Memory B cell (primary cell): ENCODE results near the gene MTARC2.

Experiments used
- ATAC-seq: fragments of 150-1000 bp; cut with Tn5 transposase; 2 replicates; pipeline ENCODE4 v1.10.0; 2021; ENCODE audit warnings: low read depth, mild to moderate bottlenecking, moderate library complexity
- DNase-seq, 2 donors: peaks; one replicate each; pipeline ENCODE4 v3.0.0; 2022; ENCODE audit warnings: low spot score in 2 of 2
- H3K27ac Mint-ChIP-seq: one replicate; pipeline ENCODE4 v1.8.0; 2022; ENCODE audit warnings: mild to moderate bottlenecking, moderate library complexity, mixed read lengths
- H3K27me3 Mint-ChIP-seq: one replicate; pipeline ENCODE4 v1.8.0; 2022; ENCODE audit warnings: mixed read lengths
- H3K36me3 Mint-ChIP-seq: one replicate; pipeline ENCODE4 v1.8.0; 2022; ENCODE audit warnings: mild to moderate bottlenecking, mixed read lengths
- H3K4me1 Mint-ChIP-seq: one replicate; pipeline ENCODE4 v1.8.0; 2022; ENCODE audit warnings: mixed read lengths
- H3K4me3 Mint-ChIP-seq: one replicate; pipeline ENCODE4 v1.8.0; 2022; ENCODE audit warnings: mild to moderate bottlenecking, moderate library complexity, mixed read lengths
- H3K9me3 Mint-ChIP-seq: one replicate; pipeline ENCODE4 v1.8.0; 2022; ENCODE audit warnings: mixed read lengths

Gene MTARC2

GRCh38 chr1:220742520-220742919, 5.6 kb upstream of the MTARC2 start:
- Mint-ChIP-seq H3K4me1 (peaks cover 3% of the 10 kb centered on the region), H3K27me3 (peaks cover 8% of the 10 kb centered on the region), H3K27ac (no peak overlapping the region), H3K9me3 (no peaks in the 10 kb centered on the region), H3K36me3 (no peaks in the 10 kb centered on the region), H3K4me3 (no peak overlapping the region)
- ATAC-seq, result no peak
- DNase-seq, result no peak

- Mint-ChIP-seq H3K36me3 (no peaks in the 10 kb centered on the region), H3K27me3 (peaks cover 8% of the 10 kb centered on the region), H3K9me3 (no peaks in the 10 kb centered on the region), H3K4me1 (peaks cover 12% of the 10 kb centered on the region), H3K4me3 (no peak overlapping the region), H3K27ac (no peak overlapping the region)
- DNase-seq, result no peak
- ATAC-seq, result no peak
Observed at GRCh38 chr1:220746851-220747250, 1.3 kb upstream of the MTARC2 start.

DNA sequence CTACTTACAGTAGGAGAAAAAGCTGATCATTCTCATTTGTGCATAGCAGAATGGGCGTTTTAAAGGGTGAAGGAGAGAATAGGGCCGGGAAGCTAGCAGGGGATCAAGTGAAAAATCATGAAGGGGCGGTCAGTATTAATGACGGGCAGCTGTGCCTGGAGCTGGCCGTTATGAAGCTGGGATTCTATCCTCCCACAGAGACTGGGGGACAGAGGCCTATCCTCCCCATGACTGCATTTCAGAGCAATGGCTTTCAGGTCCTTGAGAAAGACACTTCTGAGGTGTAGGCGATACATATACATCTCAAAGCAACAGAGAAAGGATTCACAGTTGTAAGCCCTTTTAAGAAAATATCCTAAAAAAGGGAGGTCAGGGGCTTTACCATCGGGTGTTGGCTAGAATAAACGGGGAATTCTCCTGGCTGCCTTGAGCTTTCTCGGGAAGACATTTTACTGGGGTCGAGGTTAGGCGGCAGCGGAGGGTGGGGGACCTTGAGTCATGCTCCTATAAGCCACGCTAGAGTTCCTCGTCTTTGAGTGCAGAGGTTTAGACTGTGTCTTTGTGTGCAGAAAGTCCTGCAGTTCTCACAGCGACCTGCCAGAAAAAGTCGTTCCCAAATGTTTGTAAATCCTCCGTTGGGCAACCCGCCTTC, 559 bp upstream of the MTARC2 start:
- peaks cover 8% of the 10 kb centered on the region for H3K27me3 Mint-ChIP-seq
- H3K27ac Mint-ChIP-seq, result peak overlapping the region; percentile 52

GRCh38 chr1:220748936-220749335, 814 bp downstream of the MTARC2 start:
- Mint-ChIP-seq H3K9me3 (no peaks in the 10 kb centered on the region), H3K4me1 (peaks cover 12% of the 10 kb centered on the region), H3K4me3 (peak overlapping the region; percentile 82), H3K36me3 (no peaks in the 10 kb centered on the region), H3K27me3 (peaks cover 8% of the 10 kb centered on the region), H3K27ac (peak overlapping the region; percentile 52)
- no peak for DNase-seq
- ATAC-seq, result no peak

More for the DNA sequence above, 559 bp upstream of the MTARC2 start:
- peak overlapping the region; percentile 82 for H3K4me3 Mint-ChIP-seq
- H3K36me3 Mint-ChIP-seq, result no peaks in the 10 kb centered on the region
- DNase-seq, result no peak
- H3K9me3 Mint-ChIP-seq, result no peaks in the 10 kb centered on the region
- H3K4me1 Mint-ChIP-seq, result peaks cover 12% of the 10 kb centered on the region
- ATAC-seq, result no peak

DNA sequence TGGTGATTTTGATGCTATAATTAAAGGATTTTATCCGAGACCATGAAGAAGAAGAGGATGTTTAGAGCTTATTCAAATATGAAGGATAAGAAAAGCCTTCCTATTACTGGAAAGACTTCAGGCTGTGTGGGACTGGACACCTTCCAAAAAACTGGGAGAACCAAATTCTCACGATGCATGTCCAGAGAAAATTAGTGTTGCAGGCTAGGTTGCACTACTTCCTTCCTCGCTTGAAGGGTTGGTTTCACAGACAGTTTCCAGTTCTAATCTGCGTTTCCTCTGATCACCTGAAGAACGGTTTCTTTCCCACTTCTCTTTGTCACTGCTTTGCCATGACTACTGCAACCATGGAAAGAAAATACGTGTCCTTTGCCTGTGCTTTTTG, 2.0 kb downstream of the MTARC2 start:
- DNase-seq, result no peak

GRCh38 chr1:220751111-220751510, 3.0 kb downstream of the MTARC2 start:
- Mint-ChIP-seq H3K27ac (no peak overlapping the region), H3K27me3 (peaks cover 7% of the 10 kb centered on the region), H3K9me3 (no peaks in the 10 kb centered on the region), H3K36me3 (peaks cover 5% of the 10 kb centered on the region), H3K4me1 (peaks cover 12% of the 10 kb centered on the region), H3K4me3 (no peak overlapping the region)
- ATAC-seq (no peak), DNase-seq (no peak)

More for the DNA sequence above, 2.0 kb downstream of the MTARC2 start:
- Mint-ChIP-seq H3K36me3 (peaks cover 3% of the 10 kb centered on the region), H3K4me1 (peaks cover 12% of the 10 kb centered on the region), H3K4me3 (peak overlapping the region; percentile 47), H3K9me3 (no peaks in the 10 kb centered on the region), H3K27me3 (peaks cover 9% of the 10 kb centered on the region), H3K27ac (no peak overlapping the region)
- no peak for ATAC-seq

DNA sequence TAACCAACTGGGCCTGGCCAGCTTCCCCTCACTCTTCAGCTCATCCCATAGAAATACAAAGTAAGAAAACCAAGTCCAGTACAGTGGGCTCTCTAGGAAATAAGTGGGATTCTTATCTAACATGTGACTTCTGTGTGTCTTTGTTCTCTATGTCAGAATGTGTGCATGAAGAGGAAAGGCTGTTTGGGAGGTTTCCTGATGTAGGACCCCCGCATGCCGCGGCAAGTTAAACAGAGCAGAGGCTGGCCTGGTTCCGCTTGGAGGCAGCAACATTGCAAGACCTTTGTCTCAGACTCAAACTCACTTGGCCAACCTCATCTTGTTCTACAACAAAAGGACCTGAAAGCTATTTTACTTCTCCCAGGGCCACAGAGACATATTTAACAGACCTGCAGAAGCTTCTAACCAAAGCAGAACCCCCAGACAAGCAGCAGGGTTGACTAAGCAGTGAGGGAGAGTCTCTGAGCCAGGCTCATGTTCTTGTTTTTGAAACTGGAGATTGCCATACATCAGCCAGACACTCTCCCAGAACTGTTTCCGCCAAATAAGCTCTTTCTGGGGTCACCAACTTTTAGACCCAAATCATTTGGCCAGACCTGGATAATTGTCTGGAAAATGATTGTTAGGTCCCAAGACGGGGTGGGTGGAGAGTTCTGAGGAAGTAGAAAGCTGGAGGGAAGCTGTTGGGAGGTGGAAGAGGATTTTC, 6.2 kb downstream of the MTARC2 start:
- DNase-seq (no peak), ATAC-seq (no peak)
- H3K4me3 Mint-ChIP-seq, result no peak overlapping the region
- H3K9me3 Mint-ChIP-seq, result no peaks in the 10 kb centered on the region
- peaks cover 1% of the 10 kb centered on the region for H3K27me3 Mint-ChIP-seq
- H3K36me3 Mint-ChIP-seq, result peaks cover 5% of the 10 kb centered on the region
- H3K27ac Mint-ChIP-seq, result no peak overlapping the region
- peaks cover 3% of the 10 kb centered on the region for H3K4me1 Mint-ChIP-seq

DNA sequence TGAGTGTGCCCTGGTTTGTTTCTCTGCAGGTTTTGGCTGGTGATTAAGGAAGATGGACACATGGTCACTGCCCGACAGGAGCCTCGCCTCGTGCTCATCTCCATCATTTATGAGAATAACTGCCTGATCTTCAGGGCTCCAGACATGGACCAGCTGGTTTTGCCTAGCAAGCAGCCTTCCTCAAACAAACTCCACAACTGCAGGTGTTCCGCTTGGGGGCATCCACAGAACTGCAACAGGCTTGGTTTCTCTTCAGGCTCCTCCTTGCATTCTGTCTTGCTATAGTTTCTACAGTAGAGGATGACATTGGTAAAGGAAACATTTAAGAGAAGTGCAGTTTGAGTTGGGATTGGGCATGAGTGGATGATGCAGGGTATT, 6.8 kb downstream of the MTARC2 start:
- DNase-seq (no peak), ATAC-seq (no peak)
- Mint-ChIP-seq H3K4me1 (peaks cover 3% of the 10 kb centered on the region), H3K27ac (no peak overlapping the region), H3K4me3 (no peak overlapping the region), H3K9me3 (no peaks in the 10 kb centered on the region), H3K36me3 (peaks cover 5% of the 10 kb centered on the region), H3K27me3 (peaks cover 1% of the 10 kb centered on the region)

- H3K4me1 Mint-ChIP-seq, result peaks cover 3% of the 10 kb centered on the region
- H3K4me3 Mint-ChIP-seq, result no peak overlapping the region
- no peaks in the 10 kb centered on the region for H3K9me3 Mint-ChIP-seq
- no peak for DNase-seq
- no peak overlapping the region for H3K27ac Mint-ChIP-seq
- ATAC-seq, result no peak
- H3K36me3 Mint-ChIP-seq, result peaks cover 5% of the 10 kb centered on the region
- H3K27me3 Mint-ChIP-seq, result peaks cover 1% of the 10 kb centered on the region
Observed at GRCh38 chr1:220755309-220755708, 7.2 kb downstream of the MTARC2 start.

GRCh38 chr1:220757441-220757840, 9.3 kb downstream of the MTARC2 start:
- no peaks in the 10 kb centered on the region for H3K9me3 Mint-ChIP-seq
- peaks cover 3% of the 10 kb centered on the region for H3K27me3 Mint-ChIP-seq
- H3K36me3 Mint-ChIP-seq, result peaks cover 9% of the 10 kb centered on the region
- no peak for DNase-seq
- no peaks in the 10 kb centered on the region for H3K4me1 Mint-ChIP-seq
- no peak overlapping the region for H3K27ac Mint-ChIP-seq
- ATAC-seq, result no peak
- no peak overlapping the region for H3K4me3 Mint-ChIP-seq

GRCh38 chr1:220759147-220759546, 11.0 kb downstream of the MTARC2 start:
- DNase-seq, result no peak
- no peak for ATAC-seq
- no peak overlapping the region for H3K4me3 Mint-ChIP-seq
- H3K4me1 Mint-ChIP-seq, result no peaks in the 10 kb centered on the region
- H3K27me3 Mint-ChIP-seq, result peaks cover 3% of the 10 kb centered on the region
- peaks cover 11% of the 10 kb centered on the region for H3K36me3 Mint-ChIP-seq
- H3K27ac Mint-ChIP-seq, result no peak overlapping the region
- H3K9me3 Mint-ChIP-seq, result no peaks in the 10 kb centered on the region

DNA sequence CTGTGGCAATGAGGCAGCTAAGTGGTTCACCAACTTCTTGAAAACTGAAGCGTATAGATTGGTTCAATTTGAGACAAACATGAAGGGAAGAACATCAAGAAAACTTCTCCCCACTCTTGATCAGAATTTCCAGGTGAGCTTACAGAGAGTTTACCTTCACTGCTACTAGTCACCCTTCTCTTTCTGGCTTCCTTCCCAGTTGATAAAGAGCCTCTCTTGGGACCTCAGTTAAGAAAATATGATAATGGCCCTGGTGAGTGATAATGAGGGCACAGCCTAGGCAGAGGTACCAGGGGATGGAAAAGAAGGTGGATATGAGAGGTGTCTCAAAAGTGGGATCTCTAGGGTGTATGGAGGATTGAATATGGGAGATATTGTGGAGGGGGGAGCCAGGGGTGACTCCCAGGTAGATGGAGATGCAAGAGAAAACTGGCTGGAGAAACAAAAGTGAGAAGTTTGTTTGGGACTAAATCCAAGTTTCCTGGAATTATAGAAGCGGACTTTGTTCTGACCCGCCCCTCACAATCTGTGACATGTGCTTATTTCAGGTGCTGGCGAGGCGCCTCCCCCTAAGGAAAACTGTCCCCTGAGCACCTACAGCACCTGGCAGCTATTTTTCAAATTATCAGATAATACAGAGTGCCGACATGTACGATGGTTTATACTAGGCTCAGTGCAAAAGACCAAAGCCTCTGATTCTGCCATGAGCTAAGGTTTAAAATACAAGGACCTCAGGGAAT, 13.7 kb downstream of the MTARC2 start:
- DNase-seq, result no peak
- Mint-ChIP-seq H3K9me3 (no peaks in the 10 kb centered on the region), H3K4me1 (no peaks in the 10 kb centered on the region), H3K27ac (no peak overlapping the region), H3K4me3 (no peak overlapping the region), H3K36me3 (peaks cover 6% of the 10 kb centered on the region), H3K27me3 (peaks cover 2% of the 10 kb centered on the region)
- no peak for ATAC-seq

- DNase-seq, result no peak
- H3K4me1 Mint-ChIP-seq, result peaks cover 2% of the 10 kb centered on the region
- H3K36me3 Mint-ChIP-seq, result peaks cover 6% of the 10 kb centered on the region
- H3K4me3 Mint-ChIP-seq, result no peak overlapping the region
- H3K27me3 Mint-ChIP-seq, result peaks cover 2% of the 10 kb centered on the region
- no peak for ATAC-seq
- H3K9me3 Mint-ChIP-seq, result no peaks in the 10 kb centered on the region
- no peak overlapping the region for H3K27ac Mint-ChIP-seq
Observed at GRCh38 chr1:220764757-220765156, 16.6 kb downstream of the MTARC2 start.

- Mint-ChIP-seq H3K4me1 (peaks cover 11% of the 10 kb centered on the region), H3K36me3 (peaks cover 2% of the 10 kb centered on the region), H3K4me3 (no peak overlapping the region), H3K27ac (peak overlapping the region; percentile 98), H3K9me3 (no peaks in the 10 kb centered on the region), H3K27me3 (no peaks in the 10 kb centered on the region)
- DNase-seq (no peak), ATAC-seq (no peak)
Observed at GRCh38 chr1:220767312-220768125, 19.4 kb downstream of the MTARC2 start.
